Endodermal cell (in vitro differentiated cells): ENCODE results near the gene MTHFD1L. TPM values are rescaled to one million over a fixed set of nuclear protein-coding genes. Genes with fewer than 3 reads are reported as not detected.
"Not testable (repeated sequence)": the region's sequence is repeated elsewhere in the genome, so short reads cannot be mapped to it uniquely, and the experiment has no call there.

ENCODE experiments used
- DNase-seq: peaks from one replicate; pipeline ENCODE4 v3.0.0-alpha.2; 2017
- H3K27ac ChIP-seq: 2 replicates; pipeline ENCODE4 v1.5.1; 2013; ENCODE audit warnings: mild to moderate bottlenecking, low read depth, low read length, moderate library complexity
- H3K27me3 ChIP-seq: 2 replicates; pipeline ENCODE4 v1.6.1; 2013; ENCODE audit warnings: mild to moderate bottlenecking, low read length, moderate library complexity; ENCODE audit not compliant: insufficient read depth, control insufficient read depth, poor library complexity, severe bottlenecking
- H3K36me3 ChIP-seq: 2 replicates; pipeline ENCODE4 v1.7.0; 2013; ENCODE audit warnings: mild to moderate bottlenecking, low read length, moderate library complexity; ENCODE audit not compliant: control insufficient read depth, insufficient read depth
- H3K4me1 ChIP-seq: one replicate; pipeline ENCODE4 v1.7.0; 2013; ENCODE audit warnings: low read length; ENCODE audit not compliant: control insufficient read depth, insufficient read depth
- H3K4me3 ChIP-seq: 2 replicates; pipeline ENCODE4 v1.5.1; 2013; ENCODE audit warnings: mild to moderate bottlenecking, low read length, moderate library complexity
- H3K9ac ChIP-seq: 2 replicates; pipeline ENCODE4 v1.6.1; 2013; ENCODE audit warnings: mild to moderate bottlenecking, low read length, moderate library complexity; ENCODE audit not compliant: poor library complexity, severe bottlenecking; ENCODE audit errors: extremely low read depth
- H3K9me3 ChIP-seq: 2 replicates; pipeline ENCODE4 v1.6.1; 2013; ENCODE audit warnings: mild to moderate bottlenecking, low read length, moderate library complexity; ENCODE audit not compliant: control insufficient read depth
- H3K27ac Mint-ChIP-seq: 2 replicates; pipeline ENCODE4 v1.8.0; 2020; ENCODE audit warnings: mixed read lengths
- H3K27me3 Mint-ChIP-seq: 2 replicates; pipeline ENCODE4 v1.8.0; 2021; ENCODE audit warnings: mild to moderate bottlenecking, mixed read lengths; ENCODE audit not compliant: insufficient read depth
- H3K36me3 Mint-ChIP-seq: 2 replicates; pipeline ENCODE4 v1.8.0; 2020; ENCODE audit warnings: low read depth, mixed read lengths
- H3K4me1 Mint-ChIP-seq: 2 replicates; pipeline ENCODE4 v1.8.0; 2020; ENCODE audit warnings: mixed read lengths
- H3K4me3 Mint-ChIP-seq: 2 replicates; pipeline ENCODE4 v1.8.0; 2020; ENCODE audit warnings: mild to moderate bottlenecking, moderate library complexity, mixed read lengths
- H3K9me3 Mint-ChIP-seq: 2 replicates; pipeline ENCODE4 v1.8.0; 2020; ENCODE audit warnings: mild to moderate bottlenecking, mixed read lengths
- CTCF ChIP-seq: fragments of 200-600 bp; sonication (generic); conservative IDR thresholded peaks from 2 replicates; pipeline ENCODE4 v1.5.0; 2021; ENCODE audit warnings: antibody characterized with exemption, mild to moderate bottlenecking
- WGBS, 2 experiments: methylation state at CpG; one replicate each; pipeline versions ENCODE4 v1.1.5 to v1.1.7; 2013; ENCODE audit warnings: missing lambda C conversion rate in 2 of 2, mixed read lengths in 1 of 2; ENCODE audit not compliant: insufficient coverage in 1 of 2, insufficient read length in 1 of 2; 5-methylcytosine and 5-hydroxymethylcytosine counted together
- total RNA-seq, 2 donors: library from RNA; stranded (reverse); fragmentation: NEBNext Ultra II Directional in 1 of 2; extraction: Animal tissue kit (Norgen Biotek cat#: 25700) in 1 of 2; gene quantifications; 2 replicates in 1 of 2; 3 replicates in 1 of 2; pipeline ENCODE4 v1.2.1, GENCODE V29; 2021

The MTHFD1L gene
- total RNA-seq, 2 donors from 2014 or later: 70.2 to 72.6 TPM

- no peak for TF ChIP-seq CTCF
- 93 to 100% methylated on average over 2 to 4 of the region's 5 CpGs for WGBS, 2 experiments
- Histone ChIP-seq H3K9ac (no peak overlapping the region), H3K4me1 (no peaks in the 10 kb centered on the region), H3K4me3 (no peak overlapping the region), H3K27me3 (no peaks in the 10 kb centered on the region), H3K9me3 (no peaks in the 10 kb centered on the region), H3K27ac (no peak overlapping the region), H3K36me3 (peaks cover 32% of the 10 kb centered on the region)
- no peaks in the 10 kb centered on the region for H3K27me3 Mint-ChIP-seq
- H3K27ac Mint-ChIP-seq: no peak overlapping the region
- H3K4me1 Mint-ChIP-seq: peaks cover 14% of the 10 kb centered on the region
- DNase-seq: no peak
- peaks cover 50% of the 10 kb centered on the region for H3K36me3 Mint-ChIP-seq
- no peak overlapping the region for H3K4me3 Mint-ChIP-seq
- no peaks in the 10 kb centered on the region for H3K9me3 Mint-ChIP-seq
These were observed 176.2 kb downstream of the MTHFD1L start for GRCh38 chr6:151041686-151042085.

GRCh38 chr6:151042911-151043330, 177.4 kb downstream of the MTHFD1L start:
- H3K36me3 ChIP-seq: peaks cover 29% of the 10 kb centered on the region
- H3K4me3 Mint-ChIP-seq, H3K27ac ChIP-seq, H3K9ac ChIP-seq, H3K9me3 ChIP-seq, H3K9me3 Mint-ChIP-seq, H3K27me3 Mint-ChIP-seq, H3K27ac Mint-ChIP-seq, DNase-seq, H3K4me3 ChIP-seq, H3K4me1 ChIP-seq, H3K27me3 ChIP-seq: not testable (repeated sequence)
- Mint-ChIP-seq H3K36me3 (peaks cover 47% of the 10 kb centered on the region), H3K4me1 (peaks cover 14% of the 10 kb centered on the region)
- 93 to 97% methylated on average over 5 to 6 of the region's 6 CpGs for WGBS, 2 experiments

DNA sequence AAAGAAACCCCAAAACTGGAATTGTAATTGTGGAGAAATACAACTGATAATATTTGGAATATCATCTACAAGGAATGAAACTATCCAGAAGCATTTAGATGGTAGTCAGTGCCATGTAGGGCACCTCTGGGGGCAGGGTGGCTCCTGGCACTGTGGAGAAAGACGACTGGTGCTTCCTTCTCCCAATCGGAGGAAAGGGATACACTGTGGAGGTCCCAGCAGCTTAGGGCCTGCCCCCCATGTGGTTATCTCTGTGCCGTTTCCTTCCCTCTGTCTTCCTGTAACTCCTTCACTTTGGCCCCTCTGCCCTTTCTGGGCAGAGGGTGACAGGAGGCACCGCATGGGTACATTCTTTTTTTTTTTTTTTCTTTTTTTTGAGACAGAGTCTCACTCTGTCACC, 178.4 kb downstream of the MTHFD1L start:
- Mint-ChIP-seq H3K4me1 (peaks cover 14% of the 10 kb centered on the region), H3K27me3 (no peaks in the 10 kb centered on the region), H3K4me3 (no peak overlapping the region), H3K9me3 (peaks cover 2% of the 10 kb centered on the region), H3K36me3 (peaks cover 48% of the 10 kb centered on the region), H3K27ac (no peak overlapping the region)
- H3K4me3 ChIP-seq: no peak overlapping the region
- H3K27me3 ChIP-seq: no peaks in the 10 kb centered on the region
- no peaks in the 10 kb centered on the region for H3K4me1 ChIP-seq
- 87 to 92% methylated on average over 2 to 4 of the region's 4 CpGs for WGBS, 2 experiments
- no peak for TF ChIP-seq CTCF
- H3K9ac ChIP-seq: no peak overlapping the region
- H3K27ac ChIP-seq: no peak overlapping the region
- H3K9me3 ChIP-seq: no peaks in the 10 kb centered on the region
- peaks cover 27% of the 10 kb centered on the region for H3K36me3 ChIP-seq
- no peak for DNase-seq
